ENCODE measurements around the gene PTH2R. TPM values are rescaled to one million over a fixed set of nuclear protein-coding genes. Genes with fewer than 3 reads are reported as not detected.

The PTH2R gene, protein sequence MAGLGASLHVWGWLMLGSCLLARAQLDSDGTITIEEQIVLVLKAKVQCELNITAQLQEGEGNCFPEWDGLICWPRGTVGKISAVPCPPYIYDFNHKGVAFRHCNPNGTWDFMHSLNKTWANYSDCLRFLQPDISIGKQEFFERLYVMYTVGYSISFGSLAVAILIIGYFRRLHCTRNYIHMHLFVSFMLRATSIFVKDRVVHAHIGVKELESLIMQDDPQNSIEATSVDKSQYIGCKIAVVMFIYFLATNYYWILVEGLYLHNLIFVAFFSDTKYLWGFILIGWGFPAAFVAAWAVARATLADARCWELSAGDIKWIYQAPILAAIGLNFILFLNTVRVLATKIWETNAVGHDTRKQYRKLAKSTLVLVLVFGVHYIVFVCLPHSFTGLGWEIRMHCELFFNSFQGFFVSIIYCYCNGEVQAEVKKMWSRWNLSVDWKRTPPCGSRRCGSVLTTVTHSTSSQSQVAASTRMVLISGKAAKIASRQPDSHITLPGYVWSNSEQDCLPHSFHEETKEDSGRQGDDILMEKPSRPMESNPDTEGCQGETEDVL
- total RNA-seq = not detected

DNA sequence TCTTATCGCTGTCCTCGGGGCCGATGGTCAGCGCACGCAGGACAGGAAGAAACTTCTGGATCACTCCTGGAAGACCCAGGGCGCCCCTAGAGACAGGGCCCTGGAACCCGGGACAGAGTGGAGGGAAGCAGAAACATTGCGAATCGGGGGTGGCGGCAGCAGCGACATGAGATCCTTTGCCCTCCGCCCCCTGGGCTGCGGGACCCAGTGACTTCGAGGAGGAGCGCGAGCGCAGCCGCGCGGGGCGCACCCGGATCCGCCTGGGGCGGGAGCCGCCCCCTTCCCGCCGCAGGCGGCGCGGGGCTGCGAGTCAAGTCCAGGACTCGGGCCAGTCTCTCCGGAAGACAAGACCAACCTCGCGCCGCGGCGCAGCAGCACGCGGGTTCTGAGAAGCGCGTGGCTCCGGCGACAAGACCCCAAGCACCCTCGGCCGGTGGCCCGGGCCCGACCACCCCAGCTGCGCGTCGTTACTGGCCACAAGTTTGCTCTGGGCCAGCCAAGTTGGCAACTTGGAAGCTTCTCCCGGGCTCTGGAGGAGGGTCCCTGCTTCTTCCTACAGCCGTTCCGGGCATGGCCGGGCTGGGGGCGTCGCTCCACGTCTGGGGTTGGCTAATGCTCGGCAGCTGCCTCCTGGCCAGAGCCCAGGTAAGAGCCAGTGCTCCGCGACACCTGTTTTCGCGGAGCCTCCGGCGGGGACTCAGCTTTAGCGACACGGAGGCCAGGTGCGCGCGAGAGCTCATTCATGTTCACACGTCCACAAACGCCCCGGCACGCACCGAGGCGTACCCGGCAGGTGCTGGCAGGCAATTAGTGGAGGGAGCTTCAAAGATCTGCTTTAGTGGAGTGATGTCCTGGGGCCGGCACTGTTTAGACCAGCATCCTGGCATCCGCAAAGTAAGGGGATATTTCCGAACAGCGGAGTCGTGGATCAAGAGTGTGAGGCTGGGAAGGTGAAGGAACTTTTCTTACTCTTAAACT is at the start of gene PTH2R:
Gene PTH2R (plus strand): TSS at position 319 of the 978 bp plus-strand sequence. CDS start 252 bp downstream, at position 571.
- DNase-seq = no peak
- Histone ChIP-seq H3K27ac (no peak within 1 kb of the TSS), H3K4me1 (peaks cover 6 to 15% (median 10%) of the 10 kb centered on the region in 3 donors), H3K36me3 (no peaks in the 10 kb centered on the region), H3K4me3 (peak within 1 kb of the TSS in 3 of 4 donors; percentile 7 to 43 (median 33)), H3K9me3 (no peaks in the 10 kb centered on the region), H3K27me3 (peaks cover 0 to 92% (median 5%) of the 10 kb centered on the region in 4 donors)
- TF ChIP-seq, protein P1, sequence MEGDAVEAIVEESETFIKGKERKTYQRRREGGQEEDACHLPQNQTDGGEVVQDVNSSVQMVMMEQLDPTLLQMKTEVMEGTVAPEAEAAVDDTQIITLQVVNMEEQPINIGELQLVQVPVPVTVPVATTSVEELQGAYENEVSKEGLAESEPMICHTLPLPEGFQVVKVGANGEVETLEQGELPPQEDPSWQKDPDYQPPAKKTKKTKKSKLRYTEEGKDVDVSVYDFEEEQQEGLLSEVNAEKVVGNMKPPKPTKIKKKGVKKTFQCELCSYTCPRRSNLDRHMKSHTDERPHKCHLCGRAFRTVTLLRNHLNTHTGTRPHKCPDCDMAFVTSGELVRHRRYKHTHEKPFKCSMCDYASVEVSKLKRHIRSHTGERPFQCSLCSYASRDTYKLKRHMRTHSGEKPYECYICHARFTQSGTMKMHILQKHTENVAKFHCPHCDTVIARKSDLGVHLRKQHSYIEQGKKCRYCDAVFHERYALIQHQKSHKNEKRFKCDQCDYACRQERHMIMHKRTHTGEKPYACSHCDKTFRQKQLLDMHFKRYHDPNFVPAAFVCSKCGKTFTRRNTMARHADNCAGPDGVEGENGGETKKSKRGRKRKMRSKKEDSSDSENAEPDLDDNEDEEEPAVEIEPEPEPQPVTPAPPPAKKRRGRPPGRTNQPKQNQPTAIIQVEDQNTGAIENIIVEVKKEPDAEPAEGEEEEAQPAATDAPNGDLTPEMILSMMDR (IDR thresholded peaks at IDR 0.05) = no peak
- no peak for TF ChIP-seq POLR2A (IDR thresholded peaks at IDR 0.05)
- WGBS, 2 donors = 13 to 14% methylated on average over 27 to 48 of the region's 82 CpGs
- intact Hi-C loops (cut with DNase I) = no loop called here

DNA sequence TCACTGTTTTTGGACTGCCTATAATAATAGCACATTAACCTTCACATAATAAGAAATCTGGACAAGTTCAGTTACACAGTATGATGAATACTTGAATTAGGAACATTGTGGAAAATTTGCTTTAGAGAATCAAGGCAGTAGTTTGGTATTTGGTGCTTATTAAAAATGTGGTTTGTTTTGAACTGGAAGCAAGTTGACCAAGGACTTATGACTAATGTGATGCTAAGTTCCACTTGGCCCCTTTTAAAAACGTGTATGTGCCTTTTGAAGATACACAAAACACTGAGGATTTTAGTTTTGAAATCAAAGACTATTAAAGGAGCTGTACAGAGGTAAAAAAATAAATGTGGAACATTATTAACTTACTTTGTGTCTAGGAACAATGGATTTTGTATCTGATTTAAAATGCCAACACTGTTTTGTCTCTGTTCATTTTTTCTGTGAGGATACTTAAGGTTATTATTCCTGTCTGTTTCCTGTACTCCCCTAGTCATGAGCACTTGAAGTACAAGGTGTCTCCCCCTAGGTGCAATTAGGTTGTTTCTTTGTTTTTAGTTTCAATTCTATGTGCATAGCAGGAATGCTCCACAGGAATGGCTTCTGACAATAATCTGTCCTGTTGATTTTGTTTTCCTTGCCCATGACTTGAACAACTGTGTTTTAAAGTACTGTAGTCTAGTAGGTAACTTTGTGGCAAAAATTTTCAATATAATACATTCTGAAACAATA is 49.6 kb upstream of the PTH2R start:
- H3K27me3 ChIP-seq = no peaks in the 10 kb centered on the region
- H3K27ac ChIP-seq = peak overlapping the region in 1 of 4 donors; percentile 17
- intact Hi-C loops (cut with DNase I) = no loop called here
- peaks cover 5 to 51% (median 6%) of the 10 kb centered on the region in 3 donors for H3K36me3 ChIP-seq
- no peak for DNase-seq
- H3K9me3 ChIP-seq = no peaks in the 10 kb centered on the region
- no peak overlapping the region for H3K4me3 ChIP-seq
- no peak for TF ChIP-seq POLR2A (IDR thresholded peaks at IDR 0.05)
- TF ChIP-seq, protein P1 (IDR thresholded peaks at IDR 0.05) = no peak
- peaks cover 0 to 4% (median 0%) of the 10 kb centered on the region in 3 donors for H3K4me1 ChIP-seq
- WGBS, 2 donors = 6 to 7% methylated on average over 1 of the region's 1 CpG

DNA sequence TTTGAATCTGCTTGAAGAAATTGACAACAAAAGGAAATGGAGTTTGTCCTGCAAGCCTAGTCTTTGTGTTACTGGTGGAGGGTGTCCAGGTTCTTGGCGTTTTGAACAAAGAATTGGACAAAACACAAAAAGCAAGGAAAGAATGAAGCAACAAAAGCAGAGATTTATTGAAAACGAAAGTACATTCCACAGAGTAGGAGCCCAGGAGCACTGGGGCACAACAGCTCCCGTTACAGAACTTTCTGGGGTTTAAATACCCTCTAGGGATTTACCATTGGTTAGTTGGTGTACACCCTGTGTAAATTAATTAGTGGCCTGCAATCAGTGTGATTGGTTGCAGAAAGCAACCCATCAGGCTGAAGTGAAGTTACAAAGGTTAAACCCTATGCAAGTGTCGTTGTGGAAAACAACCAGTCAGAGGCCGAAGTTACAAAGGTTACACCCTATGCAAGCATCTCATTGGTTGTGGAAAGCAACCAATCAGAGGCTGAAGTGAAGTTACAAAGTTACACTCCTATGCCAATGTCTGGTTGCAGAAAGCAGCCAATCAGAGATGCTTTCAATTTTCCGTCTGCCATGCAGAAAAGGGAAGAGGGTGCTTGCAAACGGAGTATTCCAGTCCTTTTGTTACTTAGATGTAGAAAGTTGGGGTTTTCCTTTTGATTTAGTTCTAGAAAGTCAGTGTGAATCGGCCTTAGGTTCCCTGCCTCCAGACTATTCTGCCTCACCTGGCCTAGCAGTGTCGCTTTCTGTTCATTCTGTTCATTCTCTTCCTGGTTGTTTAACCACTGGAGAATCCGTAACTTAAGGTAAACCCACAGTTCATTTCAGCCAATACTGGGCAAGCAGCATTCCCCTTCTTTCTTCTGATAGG is 47.6 kb upstream of the PTH2R start:
- intact Hi-C loops (cut with DNase I) = no loop called here

DNA sequence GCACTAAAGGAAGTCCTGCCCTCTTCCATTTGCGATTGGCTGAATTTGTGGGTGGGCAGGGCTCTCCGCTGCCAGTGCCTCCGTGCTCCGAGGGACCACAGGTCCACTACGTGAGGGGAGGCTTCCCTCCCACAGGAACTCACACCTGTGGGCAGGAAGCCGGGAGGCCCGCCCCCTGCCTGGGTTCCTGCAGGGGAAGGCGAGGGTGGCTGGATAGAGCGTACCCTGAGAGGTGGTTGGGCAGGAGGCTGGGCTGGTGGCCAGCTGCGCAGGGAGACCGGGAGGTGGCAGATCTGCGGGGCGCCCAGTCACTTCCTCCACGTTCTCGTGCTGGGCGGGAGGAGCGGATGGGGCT is 47.0 kb upstream of the PTH2R start:
- Histone ChIP-seq H3K4me1 (peaks cover 0 to 4% (median 0%) of the 10 kb centered on the region in 3 donors), H3K27ac (no peak overlapping the region), H3K27me3 (no peaks in the 10 kb centered on the region), H3K9me3 (no peaks in the 10 kb centered on the region), H3K36me3 (peaks cover 0 to 25% (median 6%) of the 10 kb centered on the region in 3 donors), H3K4me3 (no peak overlapping the region)
- TF ChIP-seq, protein P1 (IDR thresholded peaks at IDR 0.05) = no peak
- 94 to 98% methylated on average over 8 to 13 of the region's 17 CpGs for WGBS, 2 donors
- intact Hi-C loops (cut with DNase I) = no loop called here
- no peak for DNase-seq

More for the DNA sequence above, 47.6 kb upstream of the PTH2R start:
- Histone ChIP-seq H3K4me1 (peaks cover 0 to 4% (median 0%) of the 10 kb centered on the region in 3 donors), H3K27me3 (no peaks in the 10 kb centered on the region), H3K4me3 (no peak overlapping the region), H3K27ac (no peak overlapping the region), H3K9me3 (no peaks in the 10 kb centered on the region), H3K36me3 (peaks cover 0 to 31% (median 6%) of the 10 kb centered on the region in 3 donors)
- DNase-seq = no peak
- WGBS, 2 donors = 69 to 80% methylated on average over 10 of the region's 10 CpGs
- no peak for TF ChIP-seq POLR2A (IDR thresholded peaks at IDR 0.05)
- TF ChIP-seq, protein P1 (IDR thresholded peaks at IDR 0.05) = no peak
